GM21723 (cell line): Measurements from ENCODE around the gene ITPKB.
"Not testable (repeated sequence)": the region's sequence is repeated elsewhere in the genome, so short reads cannot be mapped to it uniquely, and the experiment has no call there.

ENCODE experiments used
- ATAC-seq: cut with Tn5 transposase; IDR thresholded peaks from one replicate; pipeline ENCODE4 v1.9.1; 2021; ENCODE audit warnings: mild to moderate bottlenecking, moderate library complexity; ENCODE audit not compliant: unreplicated experiment

Gene ITPKB

GRCh38 chr1:226606311-226607267 lies 132.5 kb downstream of the ITPKB start:
- no peak for ATAC-seq

GRCh38 chr1:226605318-226605950 lies 133.6 kb downstream of the ITPKB start:
- no peak for ATAC-seq

- no peak for ATAC-seq
Observed at GRCh38 chr1:226604560-226605317, 134.3 kb downstream of the ITPKB start.

GRCh38 chr1:226603858-226604559 lies 135.1 kb downstream of the ITPKB start:
- no peak for ATAC-seq

- no peak for ATAC-seq
Observed at GRCh38 chr1:226603022-226603857, 135.8 kb downstream of the ITPKB start.

GRCh38 chr1:226602186-226603021 lies 136.7 kb downstream of the ITPKB start:
- ATAC-seq = no peak

- ATAC-seq = no peak
Observed at GRCh38 chr1:226601456-226601855, 137.6 kb downstream of the ITPKB start.

GRCh38 chr1:226600254-226600653 lies 138.8 kb downstream of the ITPKB start:
- ATAC-seq = no peak

GRCh38 chr1:226599636-226600238 lies 139.3 kb downstream of the ITPKB start:
- no peak for ATAC-seq

- ATAC-seq = not testable (repeated sequence)
Observed at GRCh38 chr1:226598955-226599354, 140.1 kb downstream of the ITPKB start.

GRCh38 chr1:226598455-226598849 lies 140.6 kb downstream of the ITPKB start:
- ATAC-seq = no peak

GRCh38 chr1:226597616-226598454 lies 141.2 kb downstream of the ITPKB start:
- no peak for ATAC-seq

- no peak for ATAC-seq
Observed at GRCh38 chr1:226596531-226597165, 142.4 kb downstream of the ITPKB start.

GRCh38 chr1:226593541-226593940 lies 145.5 kb downstream of the ITPKB start:
- ATAC-seq = no peak

GRCh38 chr1:226590614-226591013 lies 148.5 kb downstream of the ITPKB start:
- ATAC-seq = no peak

GRCh38 chr1:226589008-226589733 lies 149.9 kb downstream of the ITPKB start:
- ATAC-seq = no peak

GRCh38 chr1:226588484-226588883 lies 150.6 kb downstream of the ITPKB start:
- ATAC-seq = no peak
